ENCODE measurements around the gene AUTS2.

- no peak for TF ChIP-seq RFX5 (IDR thresholded peaks at IDR 0.05; ENCODE audit: borderline replicate concordance, low read depth, low read length)
- no peak for TF ChIP-seq EZH2 (IDR thresholded peaks at IDR 0.05; ENCODE audit: low read depth, low read length, severe bottlenecking)
- TF ChIP-seq GABPA (IDR thresholded peaks at IDR 0.05; ENCODE audit: borderline replicate concordance, insufficient read depth, low read length): no peak
- TF ChIP-seq POLR2A (IDR thresholded peaks at IDR 0.05; ENCODE audit: control extremely low read depth in 1 of 2, low read depth in 2 of 2, low read length in 2 of 2): no peak
- no peak for TF ChIP-seq POLR2AphosphoS5 (IDR thresholded peaks at IDR 0.05; ENCODE audit: low read depth, low read length)
- no peak for TF ChIP-seq CTCF (IDR thresholded peaks at IDR 0.05; ENCODE audit: control extremely low read depth in 1 of 3, insufficient read depth in 1 of 3, low read depth in 1 of 3, low read length in 3 of 3)
- TF ChIP-seq MAX (IDR thresholded peaks at IDR 0.05): no peak
- no peak for TF ChIP-seq HDAC6 (IDR thresholded peaks at IDR 0.05; ENCODE audit: low read depth, low read length)
- no peak for TF ChIP-seq JUN (IDR thresholded peaks at IDR 0.05; ENCODE audit: low read depth, low read length)
- no peak for TF ChIP-seq CHD7 (IDR thresholded peaks at IDR 0.05; ENCODE audit: insufficient replicate concordance, low read length)
- no peak for TF ChIP-seq CTBP2 (IDR thresholded peaks at IDR 0.05; ENCODE audit: borderline replicate concordance, insufficient read depth, insufficient read length, low read length)
Measured at GRCh38 chr7:70619659-70620058, 1021.4 kb downstream of the AUTS2 start.
